Measurements from ENCODE around the gene REXO5. TPM values are rescaled to one million over a fixed set of nuclear protein-coding genes. Genes with fewer than 3 reads are reported as not detected.

Gene REXO5
- total and polyA plus RNA-seq, 2 donors (not counting 1 experiment from before 2014, with no cell fraction given) = 0.42 to 1.3 TPM

DNA sequence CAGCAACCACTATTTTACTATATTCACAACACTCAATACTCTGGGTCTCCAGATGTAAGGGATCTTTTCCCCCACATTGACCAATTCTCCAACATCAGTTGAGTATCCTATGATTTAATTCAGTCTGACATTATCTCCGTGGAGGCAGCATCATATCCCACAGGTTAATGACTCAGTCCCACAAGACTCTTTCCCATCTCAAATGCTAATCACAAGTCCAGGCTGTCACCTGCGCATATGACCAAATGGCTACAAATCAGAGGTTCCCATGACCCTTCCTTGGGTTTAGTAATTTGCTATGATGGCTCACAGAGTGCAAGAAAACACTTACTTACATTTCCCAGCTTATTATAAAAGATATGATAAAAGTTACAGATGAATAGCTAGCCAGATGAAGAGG lies 23.9 kb upstream of the REXO5 start:
- ATAC-seq (ENCODE audit: low read depth) (no peak), DNase-seq (no peak)
- H3K4me2 ChIP-seq (replicated peaks; ENCODE audit: low read depth, low read length, poor library complexity, severe bottlenecking) = no peak overlapping the region
- H4K20me1 ChIP-seq (ENCODE audit: control insufficient read depth, insufficient read depth, low read length, poor library complexity, severe bottlenecking) = no peaks in the 10 kb centered on the region
- Mint-ChIP-seq H3K4me1 (no peaks in the 10 kb centered on the region), H3K4me3 (no peak overlapping the region), H3K27ac (no peak overlapping the region), H3K9me3 (ENCODE audit: insufficient read depth) (no peaks in the 10 kb centered on the region), H3K27me3 (no peaks in the 10 kb centered on the region)
- peaks cover 0 to 5% (median 3%) of the 10 kb centered on the region in 3 donors for H3K9me3 ChIP-seq (ENCODE audit: control extremely low read depth in 1 of 3, control insufficient read depth in 2 of 3, insufficient read depth in 1 of 3, low read length in 2 of 3)
- CTCF ChIA-PET = no interaction called here
- no peak overlapping the region for H2AFZ ChIP-seq (ENCODE audit: insufficient read depth, low read depth, low read length, poor library complexity, severe bottlenecking)
- TF ChIP-seq, protein P1, sequence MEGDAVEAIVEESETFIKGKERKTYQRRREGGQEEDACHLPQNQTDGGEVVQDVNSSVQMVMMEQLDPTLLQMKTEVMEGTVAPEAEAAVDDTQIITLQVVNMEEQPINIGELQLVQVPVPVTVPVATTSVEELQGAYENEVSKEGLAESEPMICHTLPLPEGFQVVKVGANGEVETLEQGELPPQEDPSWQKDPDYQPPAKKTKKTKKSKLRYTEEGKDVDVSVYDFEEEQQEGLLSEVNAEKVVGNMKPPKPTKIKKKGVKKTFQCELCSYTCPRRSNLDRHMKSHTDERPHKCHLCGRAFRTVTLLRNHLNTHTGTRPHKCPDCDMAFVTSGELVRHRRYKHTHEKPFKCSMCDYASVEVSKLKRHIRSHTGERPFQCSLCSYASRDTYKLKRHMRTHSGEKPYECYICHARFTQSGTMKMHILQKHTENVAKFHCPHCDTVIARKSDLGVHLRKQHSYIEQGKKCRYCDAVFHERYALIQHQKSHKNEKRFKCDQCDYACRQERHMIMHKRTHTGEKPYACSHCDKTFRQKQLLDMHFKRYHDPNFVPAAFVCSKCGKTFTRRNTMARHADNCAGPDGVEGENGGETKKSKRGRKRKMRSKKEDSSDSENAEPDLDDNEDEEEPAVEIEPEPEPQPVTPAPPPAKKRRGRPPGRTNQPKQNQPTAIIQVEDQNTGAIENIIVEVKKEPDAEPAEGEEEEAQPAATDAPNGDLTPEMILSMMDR (IDR thresholded peaks at IDR 0.05) = no peak
- TF ChIP-seq EZH2 (IDR thresholded peaks at IDR 0.05; ENCODE audit: borderline replicate concordance, insufficient read depth, low read depth, low read length, poor library complexity, severe bottlenecking) = no peak
- intact Hi-C loops (cut with micrococcal nuclease) = no loop called here
- 50% methylated on average over 1 of the region's 2 CpGs for WGBS (ENCODE audit: insufficient coverage)
- no peaks in the 10 kb centered on the region for H3K4me1 ChIP-seq (ENCODE audit: control insufficient read depth in 2 of 2, insufficient read depth in 2 of 2, low read length in 2 of 2)
- H3K79me2 ChIP-seq (ENCODE audit: control insufficient read depth, insufficient read depth, low read length) = no peaks in the 10 kb centered on the region
- H3K36me3 ChIP-seq (replicated peaks in 1 of 2; ENCODE audit: control extremely low read depth in 1 of 2, control insufficient read depth in 1 of 2, extremely low read depth in 1 of 2, insufficient read depth in 2 of 2, low read length in 1 of 2) = peaks cover 0 to 2% of the 10 kb centered on the region in 2 experiments
- H3K4me3 ChIP-seq (ENCODE audit: control extremely low read depth in 1 of 5, extremely low read depth in 1 of 5, insufficient read depth in 1 of 5, low read depth in 2 of 5, low read length in 4 of 5) = no peak overlapping the region
- H3K27ac ChIP-seq (ENCODE audit: low read length in 2 of 2) = no peak overlapping the region
- no peaks in the 10 kb centered on the region for H3K27me3 ChIP-seq (replicated peaks in 1 of 4; ENCODE audit: control extremely low read depth in 1 of 4, control insufficient read depth in 3 of 4, insufficient read depth in 4 of 4, low read length in 3 of 4)
- H3K9ac ChIP-seq (ENCODE audit: low read length) = no peak overlapping the region
- POLR2A ChIA-PET = no interaction called here

DNA sequence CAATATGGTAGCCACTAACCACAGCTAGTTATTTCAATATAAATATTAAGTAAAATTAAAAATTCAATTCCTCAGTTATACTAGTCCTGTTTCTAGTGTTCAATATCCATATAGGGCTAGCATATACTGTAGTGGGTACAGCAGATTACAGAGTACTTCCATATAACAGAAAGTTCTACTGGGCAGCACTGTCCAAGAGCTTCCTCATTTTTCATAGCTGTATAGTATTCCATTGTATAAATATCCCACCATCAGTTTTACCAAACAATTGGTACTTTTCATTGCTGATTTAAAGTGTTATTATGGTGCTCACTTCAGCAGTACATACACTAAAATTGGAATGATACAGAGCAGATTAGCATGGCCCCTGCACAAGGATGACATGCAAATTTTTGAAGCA lies 22.1 kb upstream of the REXO5 start:
- intact Hi-C loops (cut with micrococcal nuclease) = no loop called here
- peaks cover 0 to 5% (median 3%) of the 10 kb centered on the region in 3 donors for H3K9me3 ChIP-seq (ENCODE audit: control extremely low read depth in 1 of 3, control insufficient read depth in 2 of 3, insufficient read depth in 1 of 3, low read length in 2 of 3)
- no peak overlapping the region for H3K27ac ChIP-seq (ENCODE audit: low read length in 2 of 2)
- no peaks in the 10 kb centered on the region for H3K27me3 ChIP-seq (replicated peaks in 1 of 4; ENCODE audit: control extremely low read depth in 1 of 4, control insufficient read depth in 3 of 4, insufficient read depth in 4 of 4, low read length in 3 of 4)
- no peak overlapping the region for H3K27ac Mint-ChIP-seq
- no peaks in the 10 kb centered on the region for H3K4me1 ChIP-seq (ENCODE audit: control insufficient read depth in 2 of 2, insufficient read depth in 2 of 2, low read length in 2 of 2)
- no peaks in the 10 kb centered on the region for H3K4me1 Mint-ChIP-seq
- H3K4me2 ChIP-seq (replicated peaks; ENCODE audit: low read depth, low read length, poor library complexity, severe bottlenecking) = no peak overlapping the region
- H3K4me3 Mint-ChIP-seq = no peak overlapping the region
- no peaks in the 10 kb centered on the region for H3K27me3 Mint-ChIP-seq
- POLR2A ChIA-PET = no interaction called here
- no peak overlapping the region for H2AFZ ChIP-seq (ENCODE audit: insufficient read depth, low read depth, low read length, poor library complexity, severe bottlenecking)
- no peak overlapping the region for H3K9ac ChIP-seq (ENCODE audit: low read length)
- H3K9me3 Mint-ChIP-seq (ENCODE audit: insufficient read depth) = no peaks in the 10 kb centered on the region
- no peaks in the 10 kb centered on the region for H3K79me2 ChIP-seq (ENCODE audit: control insufficient read depth, insufficient read depth, low read length)
- peaks cover 0 to 2% of the 10 kb centered on the region in 2 experiments for H3K36me3 ChIP-seq (replicated peaks in 1 of 2; ENCODE audit: control extremely low read depth in 1 of 2, control insufficient read depth in 1 of 2, extremely low read depth in 1 of 2, insufficient read depth in 2 of 2, low read length in 1 of 2)
- TF ChIP-seq, protein P1 (IDR thresholded peaks at IDR 0.05) = no peak
- no peak for TF ChIP-seq EZH2 (IDR thresholded peaks at IDR 0.05; ENCODE audit: borderline replicate concordance, insufficient read depth, low read depth, low read length, poor library complexity, severe bottlenecking)
- H3K4me3 ChIP-seq (ENCODE audit: control extremely low read depth in 1 of 5, extremely low read depth in 1 of 5, insufficient read depth in 1 of 5, low read depth in 2 of 5, low read length in 4 of 5) = no peak overlapping the region
- CTCF ChIA-PET = no interaction called here
- no peaks in the 10 kb centered on the region for H4K20me1 ChIP-seq (ENCODE audit: control insufficient read depth, insufficient read depth, low read length, poor library complexity, severe bottlenecking)
- ATAC-seq (ENCODE audit: low read depth) = no peak
- no peak for DNase-seq

All from B cell (primary cell).